ENCODE data around the gene SHROOM3. TPM values are rescaled to one million over a fixed set of nuclear protein-coding genes. Genes with fewer than 3 reads are reported as not detected.

Gene SHROOM3
- total and polyA plus RNA-seq, 2 of the 13 experiments (the other 11 are each of a cell fraction or from before 2014, with no cell fraction given): 0.01 TPM; not detected in 1

DNA sequence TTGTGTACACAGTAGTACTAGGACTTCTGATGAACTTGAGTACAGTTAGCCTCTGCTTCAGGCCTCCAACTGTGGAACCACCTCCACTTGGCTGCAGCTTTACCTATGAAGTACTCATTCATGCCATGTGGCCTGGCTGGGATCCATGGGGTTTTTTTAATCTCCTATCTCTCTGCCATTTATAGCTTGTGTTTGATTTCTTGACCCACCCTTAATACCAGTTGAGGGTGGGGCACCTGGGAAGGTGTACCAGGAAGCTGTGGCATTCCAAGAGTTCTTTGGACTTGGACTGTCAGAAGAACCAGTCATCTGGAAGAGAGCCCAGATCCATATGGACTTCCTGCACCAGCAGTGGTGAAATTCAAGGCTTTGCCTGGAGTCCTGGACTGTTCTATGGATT lies 230.1 kb downstream of the SHROOM3 start:
- Histone ChIP-seq H3K9me3 (ENCODE audit: low read length) (no peaks in the 10 kb centered on the region), H3K9ac (ENCODE audit: insufficient read depth, low read depth, low read length) (no peak overlapping the region)

More for the DNA sequence above, 230.1 kb downstream of the SHROOM3 start:
- Histone ChIP-seq H4K20me1 (ENCODE audit: insufficient read depth, low read length) (no peaks in the 10 kb centered on the region), H3K4me2 (ENCODE audit: low read depth, low read length) (no peak overlapping the region), H3K27ac (ENCODE audit: extremely low read length, insufficient read depth, low read length) (no peak overlapping the region), H2AFZ (ENCODE audit: low read length) (no peak overlapping the region), H3K27me3 (ENCODE audit: control insufficient read depth in 1 of 2, insufficient read depth in 2 of 2, low read length in 2 of 2) (no peaks in the 10 kb centered on the region), H3K4me3 (replicated peaks in 1 of 3; ENCODE audit: insufficient read depth in 1 of 3, low read depth in 2 of 3, low read length in 3 of 3) (no peak overlapping the region), H3K36me3 (replicated peaks in 1 of 2; ENCODE audit: control insufficient read depth in 1 of 2, insufficient read depth in 2 of 2, low read length in 2 of 2) (no peaks in the 10 kb centered on the region), H3K79me2 (ENCODE audit: insufficient read depth, low read length) (no peaks in the 10 kb centered on the region), H3K4me1 (ENCODE audit: insufficient read depth, low read length) (no peaks in the 10 kb centered on the region)
- FAIRE-seq (no peak), ATAC-seq (no peak), DNase-seq (ENCODE audit: low spot score) (no peak)
- ChIA-PET POLR2A (no interaction called here), CTCF (ENCODE audit: low intra/inter-chr PET ratio, low total read pairs) (no interaction called here)
- intact Hi-C loops (cut with micrococcal nuclease; ENCODE audit: unreplicated experiment): no loop called here
- in situ Hi-C loops (cut with HindIII; ENCODE audit: extremely low pct_ligation_motif_present, low pct_unique_long_range_greater_than_20kb): no loop called here
- TF ChIP-seq ZNF878 (CRISPR knock-in tag; IDR thresholded peaks at IDR 0.05) (no peak), PHF5A (CRISPR knock-in tag; IDR thresholded peaks at IDR 0.05; ENCODE audit: low read depth, unreplicated experiment) (no peak), ZSCAN22 (CRISPR knock-in tag; IDR thresholded peaks at IDR 0.05) (no peak), GZF1 (CRISPR knock-in tag; IDR thresholded peaks at IDR 0.05) (no peak), ZNF543 (CRISPR knock-in tag; IDR thresholded peaks at IDR 0.05) (no peak), CBFB (CRISPR knock-in tag; IDR thresholded peaks at IDR 0.05) (no peak), PHF20 (CRISPR knock-in tag; IDR thresholded peaks at IDR 0.05) (no peak), ERF (CRISPR knock-in tag; IDR thresholded peaks at IDR 0.05) (no peak), ZNF7 (CRISPR knock-in tag; IDR thresholded peaks at IDR 0.05) (no peak), NFKB2 (CRISPR knock-in tag; IDR thresholded peaks at IDR 0.05; ENCODE audit: borderline replicate concordance) (no peak), PHF21A (CRISPR knock-in tag; IDR thresholded peaks at IDR 0.05) (no peak), ZFY (CRISPR knock-in tag; IDR thresholded peaks at IDR 0.05) (no peak), PITX1 (CRISPR knock-in tag; IDR thresholded peaks at IDR 0.05) (no peak)
- TF ChIP-seq, protein P1, sequence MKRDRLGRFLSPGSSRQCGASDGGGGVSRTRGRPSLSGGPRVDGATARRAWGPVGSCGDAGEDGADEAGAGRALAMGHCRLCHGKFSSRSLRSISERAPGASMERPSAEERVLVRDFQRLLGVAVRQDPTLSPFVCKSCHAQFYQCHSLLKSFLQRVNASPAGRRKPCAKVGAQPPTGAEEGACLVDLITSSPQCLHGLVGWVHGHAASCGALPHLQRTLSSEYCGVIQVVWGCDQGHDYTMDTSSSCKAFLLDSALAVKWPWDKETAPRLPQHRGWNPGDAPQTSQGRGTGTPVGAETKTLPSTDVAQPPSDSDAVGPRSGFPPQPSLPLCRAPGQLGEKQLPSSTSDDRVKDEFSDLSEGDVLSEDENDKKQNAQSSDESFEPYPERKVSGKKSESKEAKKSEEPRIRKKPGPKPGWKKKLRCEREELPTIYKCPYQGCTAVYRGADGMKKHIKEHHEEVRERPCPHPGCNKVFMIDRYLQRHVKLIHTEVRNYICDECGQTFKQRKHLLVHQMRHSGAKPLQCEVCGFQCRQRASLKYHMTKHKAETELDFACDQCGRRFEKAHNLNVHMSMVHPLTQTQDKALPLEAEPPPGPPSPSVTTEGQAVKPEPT (CRISPR knock-in tag; IDR thresholded peaks at IDR 0.05; ENCODE audit: low read depth): no peak
- TF ChIP-seq, protein P2, sequence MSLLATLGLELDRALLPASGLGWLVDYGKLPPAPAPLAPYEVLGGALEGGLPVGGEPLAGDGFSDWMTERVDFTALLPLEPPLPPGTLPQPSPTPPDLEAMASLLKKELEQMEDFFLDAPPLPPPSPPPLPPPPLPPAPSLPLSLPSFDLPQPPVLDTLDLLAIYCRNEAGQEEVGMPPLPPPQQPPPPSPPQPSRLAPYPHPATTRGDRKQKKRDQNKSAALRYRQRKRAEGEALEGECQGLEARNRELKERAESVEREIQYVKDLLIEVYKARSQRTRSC (CRISPR knock-in tag; IDR thresholded peaks at IDR 0.05; ENCODE audit: low read depth): no peak
- TF ChIP-seq, protein P3, sequence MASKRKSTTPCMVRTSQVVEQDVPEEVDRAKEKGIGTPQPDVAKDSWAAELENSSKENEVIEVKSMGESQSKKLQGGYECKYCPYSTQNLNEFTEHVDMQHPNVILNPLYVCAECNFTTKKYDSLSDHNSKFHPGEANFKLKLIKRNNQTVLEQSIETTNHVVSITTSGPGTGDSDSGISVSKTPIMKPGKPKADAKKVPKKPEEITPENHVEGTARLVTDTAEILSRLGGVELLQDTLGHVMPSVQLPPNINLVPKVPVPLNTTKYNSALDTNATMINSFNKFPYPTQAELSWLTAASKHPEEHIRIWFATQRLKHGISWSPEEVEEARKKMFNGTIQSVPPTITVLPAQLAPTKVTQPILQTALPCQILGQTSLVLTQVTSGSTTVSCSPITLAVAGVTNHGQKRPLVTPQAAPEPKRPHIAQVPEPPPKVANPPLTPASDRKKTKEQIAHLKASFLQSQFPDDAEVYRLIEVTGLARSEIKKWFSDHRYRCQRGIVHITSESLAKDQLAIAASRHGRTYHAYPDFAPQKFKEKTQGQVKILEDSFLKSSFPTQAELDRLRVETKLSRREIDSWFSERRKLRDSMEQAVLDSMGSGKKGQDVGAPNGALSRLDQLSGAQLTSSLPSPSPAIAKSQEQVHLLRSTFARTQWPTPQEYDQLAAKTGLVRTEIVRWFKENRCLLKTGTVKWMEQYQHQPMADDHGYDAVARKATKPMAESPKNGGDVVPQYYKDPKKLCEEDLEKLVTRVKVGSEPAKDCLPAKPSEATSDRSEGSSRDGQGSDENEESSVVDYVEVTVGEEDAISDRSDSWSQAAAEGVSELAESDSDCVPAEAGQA (IDR thresholded peaks at IDR 0.05; ENCODE audit: low read depth): no peak
- TF ChIP-seq, protein P3 (CRISPR knock-in tag; IDR thresholded peaks at IDR 0.05; ENCODE audit: borderline replicate concordance): no peak
- no TSS peak for BruUV-seq (replicated peaks)

Data from HepG2 (cell line).